ENCODE measurements around the gene THAP8. TPM values are rescaled to one million over a fixed set of nuclear protein-coding genes. Genes with fewer than 3 reads are reported as not detected.
"Not testable (repeated sequence)": the region's sequence is repeated elsewhere in the genome, so short reads cannot be mapped to it uniquely, and the experiment has no call there.

The THAP8 gene
- total RNA-seq, 1 donor from 2014 or later: 1.6 TPM

DNA sequence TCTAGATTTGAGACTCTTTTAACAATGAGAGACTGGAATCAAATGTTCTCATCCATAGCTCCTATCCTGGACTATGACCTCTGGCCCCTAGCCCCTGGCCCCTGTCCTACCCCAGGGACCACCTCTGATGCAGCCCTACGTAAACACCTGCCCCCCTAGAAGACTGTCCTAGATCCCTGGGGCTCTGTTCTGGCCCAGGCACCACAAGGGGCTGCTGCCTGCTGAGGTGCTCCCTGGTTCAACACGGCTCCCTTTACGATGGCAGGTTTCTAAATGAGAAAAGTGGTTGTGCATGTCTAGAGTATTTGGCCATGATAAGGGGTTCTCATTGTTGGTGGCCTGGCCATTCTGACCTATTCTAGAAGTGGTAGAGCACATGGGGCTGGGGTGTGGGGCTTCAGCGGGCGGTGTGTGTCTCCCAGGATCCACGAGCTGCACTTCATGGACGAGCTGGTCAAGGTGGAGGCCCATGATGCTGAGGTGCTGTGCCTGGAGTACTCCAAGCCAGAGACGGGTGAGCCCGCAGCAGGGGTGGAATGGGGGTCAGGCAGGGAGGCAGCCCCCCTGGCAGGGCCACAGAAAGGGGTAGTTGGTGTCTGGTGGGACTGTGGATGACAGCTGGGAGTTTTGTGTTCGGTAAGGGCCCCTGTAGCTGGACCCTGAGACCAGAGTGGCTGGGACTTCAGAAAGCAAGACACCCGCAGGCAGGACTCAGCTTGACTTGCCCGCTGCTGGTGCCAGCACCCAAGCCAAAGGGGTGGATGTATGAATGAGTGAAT is 30.3 kb upstream of the THAP8 start:
- no peaks in the 10 kb centered on the region for H3K4me1 Mint-ChIP-seq (ENCODE audit: low read depth)
- H3K36me3 Mint-ChIP-seq (ENCODE audit: low read depth): peaks cover 32% of the 10 kb centered on the region
- H3K9me3 Mint-ChIP-seq: no peaks in the 10 kb centered on the region
- no peak overlapping the region for H3K4me3 Mint-ChIP-seq
- H3K27ac Mint-ChIP-seq: no peak overlapping the region
- H3K27me3 Mint-ChIP-seq (ENCODE audit: insufficient read depth): no peaks in the 10 kb centered on the region
- intact Hi-C loops (cut with micrococcal nuclease): no loop called here
- no peak for DNase-seq (ENCODE audit: low spot score)

DNA sequence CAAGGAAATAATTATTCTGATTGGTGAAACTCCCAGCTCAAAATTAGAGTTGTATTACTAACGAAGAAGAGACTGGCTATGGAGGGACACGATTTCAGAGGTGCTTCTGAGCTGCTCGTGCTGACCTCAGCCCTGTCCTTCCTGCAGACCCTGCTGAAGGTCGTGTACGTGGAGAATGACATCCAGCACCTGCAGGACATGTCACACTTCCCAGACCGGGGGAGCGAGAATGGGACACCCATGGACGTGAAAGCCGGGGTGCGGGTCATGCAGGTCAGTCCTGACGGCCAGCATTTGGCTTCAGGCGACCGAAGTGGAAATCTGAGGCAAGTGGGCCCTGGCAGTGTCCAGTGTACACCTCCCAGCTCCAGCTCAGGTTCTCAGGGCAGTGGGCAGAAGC is 28.8 kb upstream of the THAP8 start:
- H3K36me3 Mint-ChIP-seq (ENCODE audit: low read depth): peaks cover 29% of the 10 kb centered on the region

DNA sequence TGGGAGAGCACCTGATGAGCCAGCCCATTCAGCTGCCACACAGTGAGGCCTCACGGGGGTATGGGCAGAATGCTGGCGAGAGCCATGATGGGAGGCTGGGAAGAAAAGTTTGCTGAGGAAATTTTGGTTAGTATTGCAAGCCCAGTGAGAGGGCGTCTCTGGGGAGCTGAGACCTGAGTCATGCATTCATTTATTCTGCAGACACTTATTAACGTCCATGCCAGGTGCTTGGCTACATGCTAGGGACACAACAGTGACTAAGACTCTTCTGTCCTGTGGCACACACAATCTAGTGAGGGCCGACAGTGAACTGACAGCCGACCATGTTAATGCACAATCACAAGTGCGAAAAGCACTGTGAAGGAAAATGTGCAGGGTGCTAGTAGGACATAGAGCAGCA is 27.8 kb upstream of the THAP8 start:
- H3K4me1 Mint-ChIP-seq (ENCODE audit: low read depth): no peaks in the 10 kb centered on the region
- H3K27me3 Mint-ChIP-seq (ENCODE audit: insufficient read depth): no peaks in the 10 kb centered on the region
- H3K36me3 Mint-ChIP-seq (ENCODE audit: low read depth): peaks cover 29% of the 10 kb centered on the region
- no peak overlapping the region for H3K4me3 Mint-ChIP-seq
- no peaks in the 10 kb centered on the region for H3K9me3 Mint-ChIP-seq
- no peak overlapping the region for H3K27ac Mint-ChIP-seq
- intact Hi-C loops (cut with micrococcal nuclease): no loop called here
- no peak for DNase-seq (ENCODE audit: low spot score)

More for the DNA sequence above, 28.8 kb upstream of the THAP8 start:
- intact Hi-C loops (cut with micrococcal nuclease): no loop called here
- Mint-ChIP-seq H3K9me3 (no peaks in the 10 kb centered on the region), H3K27ac (no peak overlapping the region), H3K27me3 (ENCODE audit: insufficient read depth) (no peaks in the 10 kb centered on the region), H3K4me1 (ENCODE audit: low read depth) (no peaks in the 10 kb centered on the region), H3K4me3 (no peak overlapping the region)
- DNase-seq (ENCODE audit: low spot score): no peak

DNA sequence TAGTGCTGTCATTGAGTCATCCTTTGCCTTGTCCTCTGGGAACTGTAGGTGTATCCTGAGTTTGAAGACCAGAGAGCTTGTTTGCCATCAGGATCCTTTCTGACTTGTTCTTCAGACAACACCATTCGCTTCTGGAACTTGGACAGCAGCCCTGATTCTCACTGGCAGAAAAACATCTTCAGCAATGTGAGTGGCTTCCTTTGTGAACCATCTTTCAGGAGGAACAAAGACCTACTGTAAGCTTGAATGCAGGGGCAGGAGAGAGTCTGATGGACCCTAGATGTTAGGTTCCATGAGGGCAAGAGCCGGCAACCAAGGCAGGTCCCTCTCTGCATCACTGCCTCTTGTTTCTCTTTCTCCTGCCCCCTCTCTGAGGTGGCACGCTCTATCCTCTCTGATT is 27.3 kb upstream of the THAP8 start:
- H3K36me3 Mint-ChIP-seq (ENCODE audit: low read depth): peaks cover 27% of the 10 kb centered on the region
- H3K4me3 Mint-ChIP-seq: no peak overlapping the region
- H3K4me1 Mint-ChIP-seq (ENCODE audit: low read depth): no peaks in the 10 kb centered on the region
- no peaks in the 10 kb centered on the region for H3K9me3 Mint-ChIP-seq
- no peak overlapping the region for H3K27ac Mint-ChIP-seq
- intact Hi-C loops (cut with micrococcal nuclease): no loop called here
- no peaks in the 10 kb centered on the region for H3K27me3 Mint-ChIP-seq (ENCODE audit: insufficient read depth)
- no peak for DNase-seq (ENCODE audit: low spot score)

DNA sequence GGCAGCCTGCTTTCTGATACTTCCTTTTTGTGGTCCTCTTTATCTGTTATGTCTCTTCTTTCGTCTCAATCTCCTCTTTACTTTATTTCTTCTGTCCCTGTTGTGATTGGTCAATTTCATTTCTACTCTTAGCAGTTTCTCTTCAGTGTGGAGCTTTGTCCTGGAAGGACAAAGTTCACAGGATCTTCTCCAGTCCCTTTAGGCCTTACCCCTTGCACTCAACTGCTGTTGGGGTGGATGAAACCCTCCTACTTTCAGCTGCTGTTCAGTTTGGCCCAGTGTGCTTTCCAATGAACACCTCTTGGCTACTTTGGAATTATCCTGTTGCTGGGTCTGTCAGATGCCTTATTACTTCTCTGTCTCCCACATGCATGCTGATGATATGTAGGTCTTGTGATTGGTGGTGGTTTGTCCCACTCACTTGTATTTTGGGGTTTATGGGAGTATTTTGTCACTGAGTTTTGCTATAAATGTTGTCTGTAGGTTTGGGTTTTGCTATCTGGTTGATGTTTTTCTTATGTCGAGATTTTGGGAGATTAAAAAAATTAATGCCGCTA is 25.4 kb upstream of the THAP8 start:
- Mint-ChIP-seq H3K36me3 (ENCODE audit: low read depth) (peaks cover 30% of the 10 kb centered on the region), H3K27me3 (ENCODE audit: insufficient read depth) (no peaks in the 10 kb centered on the region), H3K9me3 (no peaks in the 10 kb centered on the region), H3K4me3 (no peak overlapping the region), H3K4me1 (ENCODE audit: low read depth) (no peaks in the 10 kb centered on the region), H3K27ac (no peak overlapping the region)
- DNase-seq (ENCODE audit: low spot score): no peak
- intact Hi-C loops (cut with micrococcal nuclease): no loop called here

DNA sequence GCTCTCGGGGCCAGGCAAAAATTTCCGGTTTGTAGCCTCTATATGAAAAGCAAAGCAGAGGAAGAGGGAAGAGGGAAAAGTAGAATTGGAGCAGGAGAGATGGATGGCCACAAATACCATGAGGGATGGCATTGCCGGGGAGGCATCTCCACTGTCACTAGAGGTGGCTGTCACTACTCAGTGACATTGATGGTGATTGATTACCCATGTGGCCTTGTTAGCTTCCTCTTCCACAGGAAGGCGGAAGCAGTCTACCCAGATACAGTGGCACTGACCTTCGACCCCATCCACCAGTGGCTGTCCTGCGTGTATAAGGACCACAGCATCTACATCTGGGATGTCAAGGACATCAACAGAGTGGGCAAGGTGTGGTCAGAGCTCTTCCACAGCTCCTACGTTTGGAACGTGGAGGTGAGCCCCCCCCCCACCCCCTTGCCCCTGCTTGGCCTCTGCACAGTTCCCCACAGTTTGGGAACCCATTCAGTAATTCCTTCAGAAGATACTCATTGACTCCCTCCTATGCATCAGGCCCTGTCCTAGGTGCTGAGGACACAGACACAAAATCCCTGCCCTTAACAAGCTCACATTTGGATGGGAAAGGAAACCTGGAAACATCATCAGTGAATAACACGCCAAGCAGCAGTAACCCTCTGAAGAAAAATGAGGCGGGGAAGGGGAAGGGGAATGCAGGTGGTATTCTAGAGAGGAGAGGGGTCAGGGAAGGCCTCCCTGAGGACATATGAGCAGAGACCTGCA is 19.2 kb upstream of the THAP8 start:
- Mint-ChIP-seq H3K27ac (peak overlapping the region; percentile 43), H3K4me3 (no peak overlapping the region), H3K4me1 (ENCODE audit: low read depth) (no peaks in the 10 kb centered on the region), H3K27me3 (ENCODE audit: insufficient read depth) (no peaks in the 10 kb centered on the region), H3K9me3 (no peaks in the 10 kb centered on the region), H3K36me3 (ENCODE audit: low read depth) (peaks cover 18% of the 10 kb centered on the region)
- no peak for DNase-seq (ENCODE audit: low spot score)
- intact Hi-C loops (cut with micrococcal nuclease): no loop called here

DNA sequence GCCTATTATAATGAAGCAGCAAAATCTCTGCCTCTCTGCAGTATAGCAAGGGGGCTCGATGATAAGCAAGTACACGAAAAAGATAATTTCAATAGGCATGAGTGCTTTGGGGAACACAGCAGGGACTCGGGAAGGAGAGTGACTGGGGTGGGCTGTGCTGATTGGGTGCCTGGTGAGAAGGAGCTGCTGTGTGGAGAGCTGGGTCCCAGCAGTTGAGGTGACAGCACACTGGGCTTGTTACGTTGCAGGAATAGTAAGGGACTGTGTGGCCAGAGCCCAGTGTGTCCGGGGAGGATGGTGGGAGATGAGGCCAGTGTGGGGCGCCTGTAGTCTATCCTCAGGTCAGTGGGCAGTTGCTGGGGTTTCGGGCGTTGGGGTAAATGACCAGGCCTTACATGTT is 18.0 kb upstream of the THAP8 start:
- peaks cover 25% of the 10 kb centered on the region for H3K36me3 Mint-ChIP-seq (ENCODE audit: low read depth)
- no peaks in the 10 kb centered on the region for H3K9me3 Mint-ChIP-seq
- H3K4me3 Mint-ChIP-seq: no peak overlapping the region
- intact Hi-C loops (cut with micrococcal nuclease): no loop called here
- no peaks in the 10 kb centered on the region for H3K4me1 Mint-ChIP-seq (ENCODE audit: low read depth)
- H3K27me3 Mint-ChIP-seq (ENCODE audit: insufficient read depth): no peaks in the 10 kb centered on the region
- no peak overlapping the region for H3K27ac Mint-ChIP-seq
- no peak for DNase-seq (ENCODE audit: low spot score)

DNA sequence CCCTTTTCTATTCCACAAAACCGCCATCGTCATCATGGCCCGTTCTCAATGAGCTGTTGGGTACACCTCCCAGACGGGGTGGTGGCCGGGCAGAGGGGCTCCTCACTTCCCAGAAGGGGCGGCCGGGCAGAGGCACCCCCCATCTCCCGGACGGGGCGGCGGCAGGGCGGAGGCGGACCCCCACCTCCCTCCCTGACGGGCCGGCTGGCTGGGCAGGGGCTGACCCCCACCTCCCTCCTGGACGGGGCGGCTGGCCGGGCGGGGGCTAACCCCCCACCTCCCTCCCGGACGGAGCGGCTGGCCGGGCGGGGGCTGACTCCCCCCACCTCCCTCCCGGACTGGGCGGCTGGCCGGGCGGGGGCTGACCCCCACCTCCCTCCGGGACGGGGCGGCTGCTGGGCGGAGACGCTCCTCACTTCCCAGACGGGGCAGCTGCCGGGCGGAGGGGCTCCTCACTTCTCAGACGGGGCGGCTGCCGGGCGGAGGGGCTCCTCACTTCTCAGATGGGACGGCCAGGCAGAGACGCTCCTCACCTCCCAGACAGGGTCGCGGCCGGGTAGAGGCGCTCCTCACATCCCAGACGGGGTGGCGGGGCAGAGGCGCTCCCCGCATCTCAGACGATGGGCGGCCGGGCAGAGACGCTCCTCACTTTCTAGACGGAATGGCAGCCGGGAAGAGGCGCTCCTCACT is 14.9 kb upstream of the THAP8 start:
- intact Hi-C loops (cut with micrococcal nuclease); H3K27me3 Mint-ChIP-seq (ENCODE audit: insufficient read depth); H3K4me1 Mint-ChIP-seq (ENCODE audit: low read depth); H3K9me3 Mint-ChIP-seq; H3K27ac Mint-ChIP-seq; H3K4me3 Mint-ChIP-seq; DNase-seq (ENCODE audit: low spot score): not testable (repeated sequence)
- H3K36me3 Mint-ChIP-seq (ENCODE audit: low read depth): peaks cover 32% of the 10 kb centered on the region

DNA sequence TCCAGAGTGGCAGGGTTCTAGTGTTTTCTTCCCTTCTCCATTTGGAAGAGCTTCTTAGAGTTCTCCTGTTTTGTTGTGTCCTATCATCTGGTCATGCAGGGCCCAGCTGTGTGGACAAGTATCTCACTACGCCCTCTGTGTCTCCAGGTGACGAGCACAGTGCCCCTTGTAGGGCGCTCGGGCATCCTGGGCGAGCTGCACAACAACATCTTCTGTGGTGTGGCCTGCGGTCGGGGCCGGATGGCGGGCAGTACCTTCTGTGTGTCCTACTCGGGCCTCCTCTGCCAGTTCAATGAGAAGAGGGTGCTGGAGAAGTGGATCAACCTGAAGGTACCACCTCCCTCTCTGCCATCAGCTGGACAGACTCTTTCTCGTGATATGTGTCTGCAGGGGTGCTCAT is 13.6 kb upstream of the THAP8 start:
- Mint-ChIP-seq H3K4me3 (no peak overlapping the region), H3K36me3 (ENCODE audit: low read depth) (peaks cover 35% of the 10 kb centered on the region), H3K27ac (no peak overlapping the region), H3K9me3 (no peaks in the 10 kb centered on the region), H3K27me3 (ENCODE audit: insufficient read depth) (no peaks in the 10 kb centered on the region), H3K4me1 (ENCODE audit: low read depth) (no peaks in the 10 kb centered on the region)
- no peak for DNase-seq (ENCODE audit: low spot score)
- intact Hi-C loops (cut with micrococcal nuclease): no loop called here

DNA sequence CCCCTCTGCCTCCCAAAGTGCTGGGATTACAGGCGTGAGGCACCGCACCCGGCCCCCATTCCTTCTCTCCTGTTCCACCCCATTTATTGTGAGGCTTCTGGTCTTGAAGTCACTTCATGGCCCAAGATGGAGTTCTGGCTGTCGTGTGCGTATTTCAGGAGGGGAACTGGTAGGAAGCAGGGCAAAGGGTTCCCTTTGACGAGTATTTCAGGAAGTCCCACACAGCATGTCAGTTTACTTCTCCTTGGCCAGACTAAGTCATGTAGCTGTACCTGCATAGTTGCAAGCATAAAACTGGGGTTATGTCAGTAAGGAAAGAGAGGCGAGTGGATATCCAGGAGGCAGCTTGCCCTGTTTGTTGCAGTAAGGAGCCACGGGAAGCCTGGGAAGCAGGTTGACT is 10.7 kb upstream of the THAP8 start:
- intact Hi-C loops (cut with micrococcal nuclease): no loop called here
- no peak overlapping the region for H3K4me3 Mint-ChIP-seq
- peaks cover 34% of the 10 kb centered on the region for H3K36me3 Mint-ChIP-seq (ENCODE audit: low read depth)
- H3K27me3 Mint-ChIP-seq (ENCODE audit: insufficient read depth): no peaks in the 10 kb centered on the region
- DNase-seq (ENCODE audit: low spot score): no peak
- no peak overlapping the region for H3K27ac Mint-ChIP-seq
- H3K4me1 Mint-ChIP-seq (ENCODE audit: low read depth): no peaks in the 10 kb centered on the region
- no peaks in the 10 kb centered on the region for H3K9me3 Mint-ChIP-seq

DNA sequence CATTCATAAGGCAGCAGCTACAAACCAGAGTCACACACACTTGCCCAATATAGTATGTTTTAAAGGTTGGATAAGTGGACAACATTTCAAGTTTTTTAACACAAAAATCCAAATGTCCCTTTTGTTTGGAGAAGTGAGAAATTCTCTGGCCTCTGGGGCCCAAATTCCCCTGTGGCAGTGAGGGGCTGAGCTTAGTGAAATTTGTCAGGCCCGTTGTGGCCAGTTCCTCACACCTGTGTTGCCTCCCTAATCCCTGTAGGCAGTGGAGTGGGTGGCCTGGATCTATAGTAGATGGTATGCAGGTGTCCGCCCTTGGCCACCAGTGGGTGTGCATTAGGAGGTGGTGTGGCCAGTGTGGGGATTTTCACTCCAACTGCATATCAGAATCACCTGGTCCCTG is 7.3 kb upstream of the THAP8 start:
- Mint-ChIP-seq H3K36me3 (ENCODE audit: low read depth) (peaks cover 25% of the 10 kb centered on the region), H3K9me3 (no peaks in the 10 kb centered on the region), H3K4me1 (ENCODE audit: low read depth) (peaks cover 17% of the 10 kb centered on the region), H3K27me3 (ENCODE audit: insufficient read depth) (no peaks in the 10 kb centered on the region), H3K4me3 (no peak overlapping the region), H3K27ac (no peak overlapping the region)
- intact Hi-C loops (cut with micrococcal nuclease): no loop called here
- no peak for DNase-seq (ENCODE audit: low spot score)

DNA sequence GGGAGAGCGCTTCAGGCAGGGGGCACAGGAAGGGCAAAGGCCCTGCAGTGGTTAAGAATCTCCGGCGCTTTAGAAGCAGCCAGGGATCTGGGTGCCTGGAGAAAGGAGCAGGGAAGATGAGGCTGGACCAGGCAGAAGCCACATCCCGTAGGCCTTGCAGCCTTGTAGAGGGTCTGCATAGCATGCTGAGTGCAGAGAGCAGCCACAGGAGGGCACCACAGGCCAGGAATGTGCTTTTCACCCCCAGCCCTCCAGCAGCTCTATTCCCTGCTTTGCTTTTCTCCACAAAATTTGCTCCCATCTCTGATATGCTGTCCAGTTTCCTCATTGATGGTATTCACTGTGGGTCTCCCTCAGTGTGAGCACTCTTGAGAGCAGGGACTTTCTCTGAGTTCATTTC is 6.3 kb upstream of the THAP8 start:
- intact Hi-C loops (cut with micrococcal nuclease): loop anchor here (1.0 kb wide), 1 partner anchor 110 kb away; no protein-coding TSS in a partner anchor
- Mint-ChIP-seq H3K9me3 (no peaks in the 10 kb centered on the region), H3K4me1 (ENCODE audit: low read depth) (peaks cover 26% of the 10 kb centered on the region), H3K27me3 (ENCODE audit: insufficient read depth) (no peaks in the 10 kb centered on the region), H3K27ac (no peak overlapping the region), H3K4me3 (no peak overlapping the region), H3K36me3 (ENCODE audit: low read depth) (peaks cover 22% of the 10 kb centered on the region)
- no peak for DNase-seq (ENCODE audit: low spot score)

Data from activated T-helper 1 cell treated with anti-CD3 and anti-CD28 coated beads, Interleukin-12 subunit alpha, Interleukin-12 subunit beta, Interleukin-2, Interleukin-4 antibody, amounts not matched to agents 30 ng/mL and 10 ng/mL and 1 ng/mL, durations not matched to agents 14 hours and 24 hours and 36 hours (primary cell).